ENCODE measurements around the gene FIZ1.

FIZ1 gene

DNA sequence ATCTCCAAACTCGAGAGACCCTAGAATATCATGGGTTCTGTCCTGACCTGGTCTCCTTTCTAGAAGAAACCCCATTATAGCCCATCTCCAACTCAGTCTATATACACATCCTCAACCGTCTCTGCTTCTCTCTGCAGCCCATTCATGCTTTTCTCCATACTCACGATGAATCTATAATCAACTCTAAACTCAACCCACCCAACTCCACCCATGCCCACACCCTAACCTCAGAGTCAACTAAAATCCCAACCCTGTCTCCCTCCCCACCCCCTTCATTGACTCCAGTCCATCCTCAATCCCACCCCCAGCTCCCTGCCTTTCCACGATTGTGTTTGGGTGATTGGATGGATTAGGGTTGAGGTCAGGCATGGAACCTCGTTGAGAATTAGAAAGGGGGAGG is 55.8 kb downstream of the FIZ1 start:
- H2AFZ ChIP-seq (ENCODE audit: low read depth, low read length), result no peak overlapping the region
- DNase-seq, result no peak
- H3K18ac ChIP-seq (ENCODE audit: low read depth in 1 of 2, low read length in 2 of 2), result no peak overlapping the region
- H3K23ac ChIP-seq (ENCODE audit: low read length in 2 of 2), result no peak overlapping the region
- H3K4me1 ChIP-seq (ENCODE audit: control insufficient read depth, insufficient read depth, low read depth, low read length), result peaks cover 21% of the 10 kb centered on the region
- no peak overlapping the region for H3K14ac ChIP-seq (ENCODE audit: low read length in 2 of 2)
- no peak overlapping the region for H4K8ac ChIP-seq (ENCODE audit: low read length)
- no peaks in the 10 kb centered on the region for H3K79me1 ChIP-seq (replicated peaks; ENCODE audit: low read length, poor library complexity, severe bottlenecking)
- no peak overlapping the region for H2BK5ac ChIP-seq (ENCODE audit: low read depth, low read length, poor library complexity, severe bottlenecking)
- no peaks in the 10 kb centered on the region for H3K9me3 ChIP-seq (ENCODE audit: control insufficient read depth, low read length)
- H2BK15ac ChIP-seq (ENCODE audit: low read depth, poor library complexity, severe bottlenecking), result no peak overlapping the region
- H2BK12ac ChIP-seq (ENCODE audit: low read length in 2 of 2), result no peak overlapping the region
- no peak overlapping the region for H2AK5ac ChIP-seq (ENCODE audit: low read length, severe bottlenecking)
- H4K91ac ChIP-seq (ENCODE audit: low read length), result no peak overlapping the region
- WGBS, result 77% methylated on average over 5 of the region's 5 CpGs
- no peak overlapping the region for H3K9ac ChIP-seq (ENCODE audit: low read length)
- H3K4ac ChIP-seq (ENCODE audit: low read depth in 1 of 2, low read length in 2 of 2), result no peak overlapping the region
- H3K4me2 ChIP-seq (ENCODE audit: low read length, poor library complexity, severe bottlenecking), result no peak overlapping the region
- no peak overlapping the region for H2BK120ac ChIP-seq (ENCODE audit: low read depth, low read length)
- H3K27me3 ChIP-seq (ENCODE audit: control insufficient read depth in 1 of 2, insufficient read depth in 1 of 2, low read length in 2 of 2), result peaks cover 0 to 10% of the 10 kb centered on the region in 2 experiments
- no peak overlapping the region for H3K4me3 ChIP-seq (ENCODE audit: insufficient read depth in 1 of 2, low read depth in 1 of 2, low read length in 2 of 2)
- H3K27ac ChIP-seq (ENCODE audit: low read length, poor library complexity, severe bottlenecking), result no peak overlapping the region
- H3K36me3 ChIP-seq (ENCODE audit: control insufficient read depth in 1 of 2, insufficient read depth in 2 of 2, low read depth in 1 of 2, low read length in 2 of 2), result no peaks in the 10 kb centered on the region

DNA sequence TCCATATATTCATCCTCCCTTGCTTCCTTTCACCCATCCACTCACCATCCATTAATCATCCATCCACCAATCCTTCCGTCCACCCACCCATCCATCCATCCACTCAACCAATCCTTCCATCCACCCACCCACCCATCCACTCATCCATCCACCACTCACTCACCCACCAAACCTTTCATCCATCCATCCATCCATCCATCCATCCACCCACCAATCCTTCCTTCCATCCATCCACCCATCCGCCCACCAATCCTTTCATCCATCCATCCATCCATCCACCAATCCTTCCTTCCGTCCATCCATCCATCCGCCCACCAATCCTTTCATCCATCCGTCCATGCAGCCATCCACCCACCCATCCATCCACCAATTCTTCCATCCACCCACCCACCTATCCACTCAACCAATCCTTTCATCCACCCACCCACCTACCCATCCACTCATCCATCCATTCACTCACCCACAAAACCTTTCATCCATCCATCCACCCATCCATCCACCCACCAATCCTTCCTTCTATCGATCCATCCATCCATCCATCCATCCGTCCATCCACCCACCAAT is 56.9 kb downstream of the FIZ1 start:
- Histone ChIP-seq H4K91ac (ENCODE audit: low read length) (no peak overlapping the region), H3K4ac (ENCODE audit: low read depth in 1 of 2, low read length in 2 of 2) (no peak overlapping the region), H4K8ac (ENCODE audit: low read length) (no peak overlapping the region), H2BK15ac (ENCODE audit: low read depth, poor library complexity, severe bottlenecking) (no peak overlapping the region), H3K79me1 (replicated peaks; ENCODE audit: low read length, poor library complexity, severe bottlenecking) (no peaks in the 10 kb centered on the region), H3K9ac (ENCODE audit: low read length) (no peak overlapping the region), H3K4me2 (ENCODE audit: low read length, poor library complexity, severe bottlenecking) (no peak overlapping the region), H2BK5ac (ENCODE audit: low read depth, low read length, poor library complexity, severe bottlenecking) (no peak overlapping the region), H3K18ac (ENCODE audit: low read depth in 1 of 2, low read length in 2 of 2) (no peak overlapping the region), H2AK5ac (ENCODE audit: low read length, severe bottlenecking) (no peak overlapping the region), H3K4me1 (ENCODE audit: control insufficient read depth, insufficient read depth, low read depth, low read length) (peaks cover 26% of the 10 kb centered on the region), H3K14ac (ENCODE audit: low read length in 2 of 2) (no peak overlapping the region), H3K27me3 (ENCODE audit: control insufficient read depth in 1 of 2, insufficient read depth in 1 of 2, low read length in 2 of 2) (peaks cover 0 to 10% of the 10 kb centered on the region in 2 experiments), H3K9me3 (ENCODE audit: control insufficient read depth, low read length) (no peaks in the 10 kb centered on the region), H3K4me3 (ENCODE audit: insufficient read depth in 1 of 2, low read depth in 1 of 2, low read length in 2 of 2) (no peak overlapping the region), H3K36me3 (ENCODE audit: control insufficient read depth in 1 of 2, insufficient read depth in 2 of 2, low read depth in 1 of 2, low read length in 2 of 2) (no peaks in the 10 kb centered on the region), H2AFZ (ENCODE audit: low read depth, low read length) (no peak overlapping the region), H2BK12ac (ENCODE audit: low read length in 2 of 2) (no peak overlapping the region), H2BK120ac (ENCODE audit: low read depth, low read length) (no peak overlapping the region), H3K23ac (ENCODE audit: low read length in 2 of 2) (no peak overlapping the region), H3K27ac (ENCODE audit: low read length, poor library complexity, severe bottlenecking) (no peak overlapping the region)
- no peak for DNase-seq
- 85% methylated on average over 7 of the region's 7 CpGs for WGBS
